ENCODE data around the gene GSE1.
A peak's percentile ranks its signal among the peaks of the same experiment; 100 is the strongest.

The GSE1 gene

GRCh38 chr16:85658504-85659326, 45.6 kb downstream of the GSE1 start:
- DNase-seq (ENCODE audit: low read depth, low spot score), result no peak

- no peak for DNase-seq (ENCODE audit: low read depth, low spot score)
Observed at GRCh38 chr16:85659336-85659735, 46.2 kb downstream of the GSE1 start.

- DNase-seq (ENCODE audit: low read depth, low spot score), result peak; percentile 32
Observed at GRCh38 chr16:85659805-85660511, 46.8 kb downstream of the GSE1 start.

GRCh38 chr16:85660843-85661739, 48.0 kb downstream of the GSE1 start:
- no peak for DNase-seq (ENCODE audit: low read depth, low spot score)

- DNase-seq (ENCODE audit: low read depth, low spot score), result no peak
Observed at GRCh38 chr16:85661740-85662481, 48.8 kb downstream of the GSE1 start.

GRCh38 chr16:85662482-85662812, 49.3 kb downstream of the GSE1 start:
- no peak for DNase-seq (ENCODE audit: low read depth, low spot score)

- no peak for DNase-seq (ENCODE audit: low read depth, low spot score)
Observed at GRCh38 chr16:85662976-85663830, 50.1 kb downstream of the GSE1 start.

GRCh38 chr16:85663891-85664321, 50.8 kb downstream of the GSE1 start:
- DNase-seq (ENCODE audit: low read depth, low spot score), result no peak

GRCh38 chr16:85664580-85665372, 51.7 kb downstream of the GSE1 start:
- no peak for DNase-seq (ENCODE audit: low read depth, low spot score)

- DNase-seq (ENCODE audit: low read depth, low spot score), result no peak
Observed at GRCh38 chr16:85665373-85665740, 52.2 kb downstream of the GSE1 start.

GRCh38 chr16:85665929-85666328, 52.8 kb downstream of the GSE1 start:
- DNase-seq (ENCODE audit: low read depth, low spot score), result no peak

- no peak for DNase-seq (ENCODE audit: low read depth, low spot score)
Observed at GRCh38 chr16:85667261-85667660, 54.1 kb downstream of the GSE1 start.

GRCh38 chr16:85667841-85668413, 54.8 kb downstream of the GSE1 start:
- no peak for DNase-seq (ENCODE audit: low read depth, low spot score)

GRCh38 chr16:85668676-85669424, 55.7 kb downstream of the GSE1 start:
- no peak for DNase-seq (ENCODE audit: low read depth, low spot score)

GRCh38 chr16:85670840-85671239, 57.7 kb downstream of the GSE1 start:
- DNase-seq (ENCODE audit: low read depth, low spot score), result no peak

GRCh38 chr16:85673529-85674417, 60.7 kb downstream of the GSE1 start:
- DNase-seq (ENCODE audit: low read depth, low spot score), result no peak

GRCh38 chr16:85674418-85674755, 61.3 kb downstream of the GSE1 start:
- DNase-seq (ENCODE audit: low read depth, low spot score), result no peak

GRCh38 chr16:85674828-85675227, 61.7 kb downstream of the GSE1 start:
- DNase-seq (ENCODE audit: low read depth, low spot score), result no peak

All from activated naive CD8-positive, alpha-beta T cell treated with anti-CD3 and anti-CD28 coated beads, Interleukin-2, amount 50 U/mL, for 16 hours (primary cell).